Measurements from ENCODE around the gene PLEKHN1. TPM values are rescaled to one million over a fixed set of nuclear protein-coding genes. Genes with fewer than 3 reads are reported as not detected.

Gene PLEKHN1
- polyA plus RNA-seq, 1 of the 3 experiments (the other 2 are of a cell fraction) = not detected

- WGBS (ENCODE audit: low lambda C conversion rate) = 16% methylated on average over 6 of the region's 91 CpGs
- TF ChIP-seq YY1 (IDR thresholded peaks at IDR 0.05; ENCODE audit: low read depth) = no peak
- no peak for TF ChIP-seq GABPA (IDR thresholded peaks at IDR 0.05; ENCODE audit: low read depth)
- peak; percentile 15; the same call in 1 of the 2 replicates for TF ChIP-seq SMC3 (IDR thresholded peaks at IDR 0.05; ENCODE audit: low read depth, low read length)
- TF ChIP-seq FOSL2 (IDR thresholded peaks at IDR 0.05; ENCODE audit: borderline replicate concordance, low read depth) = no peak
- no peak for TF ChIP-seq IRF3 (IDR thresholded peaks at IDR 0.05; ENCODE audit: low read depth, low read length)
- TF ChIP-seq NFIC (IDR thresholded peaks at IDR 0.05; ENCODE audit: borderline replicate concordance) = no peak
- TF ChIP-seq MAX (IDR thresholded peaks at IDR 0.05; ENCODE audit: low read depth) = no peak
- TF ChIP-seq PBX3 (IDR thresholded peaks at IDR 0.05) = no peak
- no peak for TF ChIP-seq RFX5 (IDR thresholded peaks at IDR 0.05; ENCODE audit: low read length)
- no peak for TF ChIP-seq MXI1 (IDR thresholded peaks at IDR 0.05; ENCODE audit: low read depth, low read length)
- no peak for TF ChIP-seq JUND (IDR thresholded peaks at IDR 0.05)
- TF ChIP-seq REST (IDR thresholded peaks at IDR 0.05; ENCODE audit: low read depth, low read length) = no peak
- no peak for TF ChIP-seq RXRA (IDR thresholded peaks at IDR 0.05; ENCODE audit: borderline replicate concordance, low read depth)
- TF ChIP-seq CTCF (IDR thresholded peaks at IDR 0.05) = peak; percentile 44
- Histone ChIP-seq H3K79me2 (ENCODE audit: insufficient read depth) (no peaks in the 10 kb centered on the region), H3K9me3 (no peaks in the 10 kb centered on the region), H3K36me3 (replicated peaks in 1 of 2; ENCODE audit: control insufficient read depth in 1 of 2, insufficient read depth in 2 of 2, low read length in 1 of 2) (peaks cover 0 to 4% of the 10 kb centered on the region in 2 experiments), H3K4me1 (ENCODE audit: control insufficient read depth in 1 of 2, insufficient read depth in 2 of 2, low read depth in 1 of 2, low read length in 1 of 2) (peaks cover 0 to 10% of the 10 kb centered on the region in 2 experiments; a peak in 1 of 4 replicates), H3K27ac (ENCODE audit: low read depth in 2 of 2, low read length in 1 of 2) (peak overlapping the region in 1 of 2 experiments; percentile 81; a peak in 2 of 4 replicates), H3F3A (replicated peaks; ENCODE audit: insufficient read depth) (no peaks in the 10 kb centered on the region), H4K20me1 (ENCODE audit: insufficient read depth) (no peaks in the 10 kb centered on the region), H3K4me3 (ENCODE audit: low read depth in 2 of 2, low read length in 1 of 2) (peak overlapping the region in 1 of 2 experiments; percentile 50; a peak in 2 of 4 replicates), H3K9me2 (no peaks in the 10 kb centered on the region), H3K27me3 (ENCODE audit: insufficient read depth) (no peaks in the 10 kb centered on the region), H2AFZ (ENCODE audit: low read depth) (no peak overlapping the region), H3K9ac (no peak overlapping the region), H3K4me2 (no peak overlapping the region)
- ChIA-PET CTCF (interaction anchor here (0.6 to 6.0 kb wide), 19 partner anchors 9 to 103 kb away, joined by 3 to 46 read pairs (median 4); partner anchors contain the start of gene PERM1), POLR2A (interaction anchor here (0.6 to 1.4 kb wide), 2 partner anchors 14 to 26 kb away, joined by 5 to 6 read pairs; no protein-coding TSS in a partner anchor)
- peak; percentile 99 for DNase-seq
Measured at GRCh38 chr1:1019122-1019999, 53.1 kb downstream of the PLEKHN1 start.

All from SK-N-SH (cell line).